ENCODE measurements around the gene FAM131C. TPM values are rescaled to one million over a fixed set of nuclear protein-coding genes. Genes with fewer than 3 reads are reported as not detected.
A peak's percentile ranks its signal among the peaks of the same experiment; 100 is the strongest.

The FAM131C gene
- total RNA-seq, 2 experiments from 2014 or later: 0.33 TPM; not detected in 1

DNA sequence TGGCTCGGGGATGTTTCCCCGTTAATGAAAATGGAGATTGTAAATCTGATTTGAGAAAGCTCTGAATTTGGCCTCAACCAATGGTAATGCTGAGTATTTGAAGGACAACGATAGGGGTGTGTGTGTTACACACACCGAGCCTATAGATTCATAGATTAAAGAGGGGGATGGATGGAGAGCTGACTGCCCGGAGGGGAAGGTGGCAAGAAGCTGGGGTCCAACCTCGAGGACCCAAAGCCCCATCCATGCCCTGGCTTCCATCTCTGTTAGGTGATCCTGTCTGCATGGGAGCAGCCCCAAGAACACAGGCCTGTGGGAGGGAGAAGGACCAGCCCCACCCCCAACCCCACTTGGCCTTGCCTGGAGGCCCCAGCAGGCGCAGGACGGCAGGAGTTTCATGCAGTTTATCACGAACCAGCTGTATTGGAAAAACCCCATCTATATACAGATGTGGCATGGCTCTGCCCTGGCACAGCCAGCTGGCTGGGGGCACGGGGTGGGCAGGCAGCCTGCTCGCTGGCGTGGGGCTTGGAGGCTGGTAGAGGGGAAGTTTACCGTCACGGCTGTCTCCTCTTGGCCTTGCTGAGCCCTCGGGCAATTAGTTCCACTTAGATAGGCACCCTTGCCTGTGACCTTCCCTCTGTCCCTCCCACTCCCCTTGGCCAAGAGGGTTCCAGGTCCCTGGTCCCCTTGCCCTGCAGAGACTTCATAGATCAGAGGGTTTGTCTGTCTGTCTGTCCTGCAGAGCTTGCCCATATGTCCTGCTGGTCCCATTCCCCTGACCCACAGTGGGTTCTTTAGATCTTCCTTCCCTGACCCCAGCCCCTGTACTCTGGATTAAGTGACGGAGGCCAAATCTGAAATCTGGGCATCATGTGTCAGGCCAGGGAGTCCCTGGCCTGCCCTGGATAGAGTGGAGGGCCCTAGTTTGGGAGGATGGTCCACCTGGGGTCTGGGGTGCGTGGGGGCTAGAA, 58.7 kb downstream of the FAM131C start:
- Mint-ChIP-seq H3K4me3 (no peak overlapping the region), H3K27me3 (peaks cover 10% of the 10 kb centered on the region), H3K9me3 (no peaks in the 10 kb centered on the region), H3K36me3 (no peaks in the 10 kb centered on the region), H3K4me1 (ENCODE audit: low read depth) (peaks cover 5% of the 10 kb centered on the region), H3K27ac (no peak overlapping the region)
- ChIA-PET POLR2A (interaction anchor here (0.6 kb wide), 1 partner anchor 305 kb away, joined by 3 read pairs; no protein-coding TSS in a partner anchor), CTCF (interaction anchor here (0.7 to 1.0 kb wide), 4 partner anchors 17 to 223 kb away, joined by 3 to 4 read pairs (median 4); no protein-coding TSS in a partner anchor)
- intact Hi-C loops (cut with micrococcal nuclease): no loop called here
- no peak for DNase-seq

DNA sequence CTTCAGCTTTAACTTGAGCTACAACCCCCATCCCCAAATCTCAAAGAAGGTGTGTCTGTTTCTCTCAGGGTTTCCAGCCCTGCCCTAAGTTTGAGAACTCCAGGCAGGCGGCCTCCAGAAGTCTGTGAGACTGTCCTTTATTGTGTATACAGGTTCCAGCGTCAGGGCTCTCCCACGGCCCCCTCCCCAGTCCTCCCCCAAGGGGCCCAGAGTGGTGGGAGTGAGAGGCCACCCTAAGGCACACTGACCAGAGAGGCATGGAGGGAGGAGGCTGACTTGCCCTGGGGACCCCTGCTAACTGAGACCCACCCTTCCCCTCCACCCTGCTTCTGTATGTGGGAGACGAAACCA, 59.6 kb downstream of the FAM131C start:
- ChIA-PET POLR2A (no interaction called here), CTCF (interaction anchor here (1.0 kb wide), 1 partner anchor 222 kb away, joined by 4 read pairs; no protein-coding TSS in a partner anchor)

DNA sequence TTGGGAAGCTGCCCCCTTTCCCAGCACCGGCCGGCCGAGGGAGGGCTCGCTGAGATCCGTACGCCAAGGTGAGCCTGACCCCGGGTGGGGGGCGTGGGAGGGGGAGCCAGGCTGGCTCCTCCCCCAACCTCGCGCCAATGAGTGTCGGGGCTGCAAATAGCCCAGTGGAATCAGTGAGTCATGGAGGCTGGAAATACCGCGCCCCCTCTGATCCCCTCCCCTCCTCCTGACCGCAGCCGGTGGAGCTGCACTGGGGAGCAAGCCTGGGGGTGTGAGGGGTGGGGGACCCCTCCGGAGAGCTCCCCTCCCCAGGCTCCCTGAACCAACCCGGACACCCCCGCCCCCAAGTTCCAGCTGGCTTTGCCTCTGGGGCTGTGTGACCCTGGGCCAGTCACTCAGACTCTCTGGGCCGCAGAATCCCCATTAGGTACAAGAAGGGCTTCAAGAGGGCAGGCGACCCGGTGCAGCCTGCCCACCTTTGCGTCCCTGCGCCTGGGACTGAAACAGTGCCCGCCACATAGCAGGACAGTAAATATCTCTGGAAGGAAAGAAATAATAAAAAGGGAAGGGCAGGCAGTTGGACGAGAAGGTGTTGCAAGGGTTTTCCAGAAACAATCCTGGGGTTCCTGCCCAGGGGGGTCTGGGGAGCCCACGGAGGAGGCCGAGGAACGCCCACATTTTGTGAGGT, 60.1 kb downstream of the FAM131C start:
- Mint-ChIP-seq H3K4me1 (ENCODE audit: low read depth) (peaks cover 5% of the 10 kb centered on the region), H3K4me3 (no peak overlapping the region), H3K27ac (no peak overlapping the region), H3K36me3 (no peaks in the 10 kb centered on the region), H3K27me3 (peaks cover 10% of the 10 kb centered on the region), H3K9me3 (no peaks in the 10 kb centered on the region)
- ChIA-PET CTCF (interaction anchor here (1.0 to 2.1 kb wide), 2 partner anchors 221 to 222 kb away, joined by 4 to 8 read pairs; no protein-coding TSS in a partner anchor), POLR2A (no interaction called here)
- DNase-seq: peak; percentile 73
- intact Hi-C loops (cut with micrococcal nuclease): no loop called here

More for the DNA sequence above, 59.6 kb downstream of the FAM131C start:
- no peaks in the 10 kb centered on the region for H3K9me3 Mint-ChIP-seq
- H3K36me3 Mint-ChIP-seq: no peaks in the 10 kb centered on the region
- intact Hi-C loops (cut with micrococcal nuclease): no loop called here
- H3K27ac Mint-ChIP-seq: no peak overlapping the region
- H3K27me3 Mint-ChIP-seq: peaks cover 10% of the 10 kb centered on the region
- no peak overlapping the region for H3K4me3 Mint-ChIP-seq
- peaks cover 5% of the 10 kb centered on the region for H3K4me1 Mint-ChIP-seq (ENCODE audit: low read depth)
- no peak for DNase-seq

DNA sequence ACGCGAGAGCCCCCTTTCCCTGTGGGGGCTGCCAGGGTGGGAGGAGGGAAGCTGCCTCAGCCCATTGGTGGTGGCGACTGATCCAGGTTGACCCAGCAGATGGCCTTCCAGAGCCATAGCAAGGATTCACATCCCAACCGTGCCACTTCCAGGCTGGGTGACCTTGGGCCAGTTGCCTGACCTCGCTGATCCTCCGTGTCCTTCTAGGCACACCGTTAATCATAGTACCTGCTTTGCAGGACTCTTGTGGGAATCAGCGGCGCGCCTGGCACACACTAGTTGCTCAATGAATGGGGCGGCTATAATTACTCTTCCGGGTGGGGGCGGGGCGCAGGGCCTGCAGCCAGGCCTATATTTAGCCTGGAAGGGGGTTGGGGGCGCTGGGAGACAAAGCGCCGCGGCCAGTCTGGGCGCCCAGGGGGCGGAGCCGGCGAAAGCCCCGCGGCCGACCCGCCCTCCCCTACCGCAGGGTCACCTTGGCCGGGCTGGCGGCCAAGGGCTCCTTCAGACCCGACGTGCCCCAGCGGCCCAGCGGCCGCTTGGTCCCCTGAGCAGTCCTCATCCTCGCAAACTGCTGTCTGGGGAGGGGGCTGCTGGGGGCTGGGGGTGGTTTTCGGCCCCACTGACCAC, 60.7 kb downstream of the FAM131C start:
- peak; percentile 52 for DNase-seq
- H3K4me3 Mint-ChIP-seq: peak overlapping the region; percentile 12
- H3K4me1 Mint-ChIP-seq (ENCODE audit: low read depth): peaks cover 5% of the 10 kb centered on the region
- peaks cover 10% of the 10 kb centered on the region for H3K27me3 Mint-ChIP-seq
- intact Hi-C loops (cut with micrococcal nuclease): no loop called here
- CTCF ChIA-PET: interaction anchor here (1.4 to 2.1 kb wide), 2 partner anchors 43 to 221 kb away, joined by 3 to 8 read pairs; no protein-coding TSS in a partner anchor
- H3K36me3 Mint-ChIP-seq: no peaks in the 10 kb centered on the region
- H3K9me3 Mint-ChIP-seq: no peaks in the 10 kb centered on the region
- H3K27ac Mint-ChIP-seq: no peak overlapping the region
- POLR2A ChIA-PET: no interaction called here

DNA sequence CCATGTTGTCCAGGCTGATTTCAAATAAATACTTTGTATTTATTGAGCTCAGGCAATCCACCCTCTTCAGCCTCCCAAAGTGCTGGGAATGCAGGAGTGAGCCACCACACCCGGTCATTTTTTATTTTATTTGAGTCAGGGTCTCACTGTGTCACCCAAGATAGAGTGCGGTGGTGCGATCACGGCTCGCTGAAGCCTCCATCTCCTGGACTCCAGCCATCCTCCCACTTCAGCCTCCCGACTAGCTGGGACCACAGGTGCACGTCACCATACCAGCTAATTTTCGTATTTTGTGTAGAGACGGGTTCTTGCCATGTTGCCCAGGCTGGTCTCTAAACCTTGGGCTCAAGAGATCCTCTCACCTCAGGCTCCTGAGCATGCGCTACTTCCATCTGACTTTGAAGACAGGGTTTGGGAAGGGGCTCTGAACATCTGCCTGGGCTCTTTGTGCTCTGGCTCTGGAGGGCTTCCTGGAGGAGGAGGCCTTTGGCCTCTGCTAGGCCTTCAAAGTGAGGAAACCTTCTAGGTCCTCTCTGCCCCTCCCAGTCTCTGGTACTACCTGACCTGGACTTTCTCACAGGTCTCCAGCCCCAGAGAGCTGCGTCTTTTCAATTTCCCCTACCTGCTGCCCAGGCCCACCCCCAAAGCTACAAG, 61.4 kb downstream of the FAM131C start:
- H3K27ac Mint-ChIP-seq: no peak overlapping the region
- POLR2A ChIA-PET: no interaction called here
- no peaks in the 10 kb centered on the region for H3K36me3 Mint-ChIP-seq
- H3K27me3 Mint-ChIP-seq: peaks cover 10% of the 10 kb centered on the region
- no peak for DNase-seq
- no peak overlapping the region for H3K4me3 Mint-ChIP-seq
- peaks cover 5% of the 10 kb centered on the region for H3K4me1 Mint-ChIP-seq (ENCODE audit: low read depth)
- H3K9me3 Mint-ChIP-seq: no peaks in the 10 kb centered on the region
- CTCF ChIA-PET: interaction anchor here (1.4 to 2.1 kb wide), 2 partner anchors 44 to 220 kb away, joined by 3 to 8 read pairs; no protein-coding TSS in a partner anchor
- intact Hi-C loops (cut with micrococcal nuclease): no loop called here

DNA sequence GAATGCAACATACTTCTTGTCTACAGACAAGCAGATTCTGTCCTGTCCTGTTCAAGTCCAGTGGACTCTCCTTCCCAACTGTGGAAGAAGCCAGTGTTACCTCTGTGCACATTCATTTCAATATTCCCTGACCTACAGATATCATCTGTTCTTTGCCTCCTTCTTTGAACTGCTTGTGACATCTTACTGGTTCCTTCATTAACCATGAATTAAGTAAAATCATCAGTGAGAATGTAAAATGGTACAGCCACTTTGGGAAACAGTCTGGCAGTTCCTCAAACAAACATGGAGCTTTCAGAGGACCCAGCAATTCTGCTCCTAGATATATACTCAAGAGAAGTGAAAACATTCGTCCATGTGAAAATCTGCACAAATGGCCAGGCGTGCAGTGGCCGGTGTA, 62.6 kb downstream of the FAM131C start:
- intact Hi-C loops (cut with micrococcal nuclease): no loop called here
- Mint-ChIP-seq H3K36me3 (no peaks in the 10 kb centered on the region), H3K4me3 (no peak overlapping the region), H3K9me3 (no peaks in the 10 kb centered on the region), H3K4me1 (ENCODE audit: low read depth) (peaks cover 5% of the 10 kb centered on the region), H3K27me3 (peaks cover 10% of the 10 kb centered on the region), H3K27ac (no peak overlapping the region)
- ChIA-PET POLR2A (no interaction called here), CTCF (interaction anchor here (0.6 to 2.4 kb wide), 7 partner anchors 9 to 227 kb away, joined by 3 to 13 read pairs (median 4); no protein-coding TSS in a partner anchor)
- DNase-seq: no peak

DNA sequence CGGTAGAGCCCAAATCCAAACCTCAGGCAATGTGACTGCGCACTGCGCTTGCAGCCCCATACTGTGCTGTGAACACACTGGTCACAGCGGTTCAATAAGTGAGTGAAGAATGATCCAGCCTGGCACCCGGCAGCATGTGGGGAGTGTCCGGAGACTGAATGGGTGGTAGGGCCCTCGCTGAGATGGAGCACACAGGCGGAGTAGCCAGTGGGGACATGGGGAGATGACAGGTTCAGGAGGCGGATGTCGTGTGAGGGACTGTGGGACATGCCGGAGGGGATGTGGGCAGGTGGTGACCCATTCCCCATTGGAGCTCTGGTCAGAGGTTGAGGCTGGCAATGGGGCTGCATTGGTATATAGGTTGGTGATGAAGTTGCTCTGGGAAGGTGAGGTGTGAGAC, 63.8 kb downstream of the FAM131C start:
- no peak for DNase-seq
- ChIA-PET CTCF (interaction anchor here (0.6 to 3.9 kb wide), 13 partner anchors 10 to 236 kb away, joined by 3 to 26 read pairs (median 4); no protein-coding TSS in a partner anchor), POLR2A (no interaction called here)
- Mint-ChIP-seq H3K4me3 (no peak overlapping the region), H3K4me1 (ENCODE audit: low read depth) (peaks cover 5% of the 10 kb centered on the region), H3K27ac (no peak overlapping the region), H3K36me3 (no peaks in the 10 kb centered on the region), H3K9me3 (no peaks in the 10 kb centered on the region), H3K27me3 (peaks cover 7% of the 10 kb centered on the region)
- intact Hi-C loops (cut with micrococcal nuclease): loop anchor here (1.0 to 5.0 kb wide), 3 partner anchors 24 to 217 kb away; no protein-coding TSS in a partner anchor

DNA sequence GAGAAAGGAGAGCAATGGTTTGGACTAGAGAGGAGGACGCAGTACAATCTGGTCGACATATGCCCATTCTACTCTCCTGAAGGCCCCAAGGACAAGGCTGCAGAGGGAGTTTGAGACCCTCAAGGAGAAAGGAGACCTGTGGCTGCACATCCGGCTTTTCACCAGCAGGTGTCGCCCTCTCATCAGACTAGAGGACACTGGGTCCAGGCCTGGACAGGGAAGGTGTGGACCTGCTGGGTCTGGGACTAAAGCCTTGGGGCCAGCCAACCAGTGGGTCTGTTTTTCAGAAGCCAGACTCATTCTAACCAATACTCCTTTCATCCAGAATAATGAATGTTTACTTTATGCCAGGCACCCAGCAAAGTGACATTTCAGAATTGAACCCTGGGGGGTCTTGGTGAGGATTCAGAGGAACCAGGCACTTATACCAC, 64.4 kb downstream of the FAM131C start:
- DNase-seq: peak; percentile 79
- POLR2A ChIA-PET: no interaction called here

More for the DNA sequence above, 64.4 kb downstream of the FAM131C start:
- Mint-ChIP-seq H3K27me3 (peaks cover 5% of the 10 kb centered on the region), H3K9me3 (no peaks in the 10 kb centered on the region), H3K36me3 (no peaks in the 10 kb centered on the region), H3K4me1 (ENCODE audit: low read depth) (peaks cover 5% of the 10 kb centered on the region), H3K27ac (no peak overlapping the region), H3K4me3 (no peak overlapping the region)
- CTCF ChIA-PET: interaction anchor here (0.7 to 3.9 kb wide), 15 partner anchors 11 to 217 kb away, joined by 3 to 26 read pairs (median 4); partner anchors contain the start of gene FAM131C
- intact Hi-C loops (cut with micrococcal nuclease): loop anchor here (1.0 to 5.0 kb wide), 3 partner anchors 24 to 217 kb away; no protein-coding TSS in a partner anchor

Other genes starting within 250 kb of the FAM131C start
- 10 to 100 TPM; 37.0 to 41.9 TPM for gene SPEN, start 225.9 kb downstream of the FAM131C start, total RNA-seq
- gene ZBTB17, start 97.5 kb downstream of the FAM131C start, total RNA-seq: 10 to 100 TPM; 52.7 to 58.8 TPM
- not detected for gene SRARP, start 69.4 kb downstream of the FAM131C start, total RNA-seq
- gene HSPB7, start 55.6 kb downstream of the FAM131C start, total RNA-seq: not detected
- not detected for gene CLCNKA, start 51.6 kb downstream of the FAM131C start, total RNA-seq
- gene CLCNKB, start 29.9 kb downstream of the FAM131C start, total RNA-seq: not detected
- under 1 TPM; 0.22 to 0.33 TPM for gene EPHA2, start 82.4 kb upstream of the FAM131C start, total RNA-seq
- gene ARHGEF19, start 139.0 kb upstream of the FAM131C start, total RNA-seq: 1 to 10 TPM; 7.0 to 7.1 TPM
- 1 to 10 TPM; 3.9 to 5.0 TPM for gene CPLANE2, start 163.5 kb upstream of the FAM131C start, total RNA-seq

Data from activated CD4-positive, alpha-beta memory T cell treated with anti-CD3 and anti-CD28 coated beads for 36 hours (primary cell).